KOPT-K1 (cell line): ENCODE measurements around the gene DAZAP2.
A peak's percentile ranks its signal among the peaks of the same experiment; 100 is the strongest.
"Not testable (repeated sequence)": the region's sequence is repeated elsewhere in the genome, so short reads cannot be mapped to it uniquely, and the experiment has no call there.

Experiments
- H3K27ac ChIP-seq: fragments of 200-600 bp; sonication (generic); 2 replicates; pipeline ENCODE4 v1.5.1; 2016; ENCODE audit warnings: antibody characterized with exemption, mild to moderate bottlenecking, low read depth, low read length; ENCODE audit not compliant: poor library complexity, severe bottlenecking
- H3K36me3 ChIP-seq: fragments of 200-600 bp; sonication (generic); 2 replicates; pipeline ENCODE4 v1.5.1; 2017; ENCODE audit warnings: antibody characterized with exemption, mild to moderate bottlenecking, low read length, moderate library complexity; ENCODE audit not compliant: insufficient read depth
- H3K9me3 ChIP-seq: fragments of 200-600 bp; sonication (generic); 2 replicates; pipeline ENCODE4 v1.5.1; 2017; ENCODE audit warnings: antibody characterized with exemption, low read length, mild to moderate bottlenecking; ENCODE audit not compliant: insufficient read depth, poor library complexity, severe bottlenecking

The DAZAP2 gene

DNA sequence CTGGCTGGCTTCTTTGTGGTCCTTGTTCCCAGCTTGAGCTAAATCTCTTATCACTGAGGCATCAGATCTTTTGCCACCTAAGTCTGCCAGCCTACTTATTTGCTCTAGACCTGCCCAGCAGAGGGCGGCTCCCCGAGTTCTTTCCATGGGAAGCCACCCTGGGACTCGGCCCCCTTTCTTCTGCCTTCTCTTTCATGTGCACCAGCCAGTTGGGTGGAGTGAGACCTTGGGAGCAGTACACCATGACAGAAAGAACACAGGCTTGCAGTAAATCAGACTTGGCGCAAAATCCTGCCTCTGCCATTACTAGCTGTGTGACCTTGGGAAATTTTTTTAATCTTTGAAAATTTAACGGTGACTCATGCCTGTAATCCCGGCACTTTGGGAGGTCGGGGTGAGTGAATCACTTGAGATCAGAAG lies 24.1 kb downstream of the DAZAP2 start:
- Histone ChIP-seq H3K36me3 (no peaks in the 10 kb centered on the region), H3K27ac (no peak overlapping the region), H3K9me3 (no peaks in the 10 kb centered on the region)

DNA sequence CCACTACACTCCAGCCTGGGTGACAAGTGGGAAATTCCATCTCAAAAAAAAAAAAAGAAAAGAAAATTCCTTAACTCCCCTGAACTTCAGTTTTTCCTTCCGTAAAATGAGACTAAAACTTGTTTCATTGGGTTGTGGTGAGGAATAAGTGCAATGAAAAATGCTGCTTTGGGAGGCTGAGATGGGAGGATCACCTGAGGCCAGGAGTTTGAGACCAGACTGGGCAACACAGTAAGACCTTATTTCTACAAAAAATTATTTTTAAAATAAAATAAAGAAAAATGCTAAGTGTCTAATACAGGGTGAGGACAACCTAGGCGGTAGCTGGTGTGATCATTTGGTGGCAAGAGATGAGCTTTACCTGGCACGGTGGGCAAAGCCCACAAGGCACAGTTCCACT lies 24.7 kb downstream of the DAZAP2 start:
- no peak overlapping the region for H3K27ac ChIP-seq
- H3K36me3 ChIP-seq: no peaks in the 10 kb centered on the region
- no peaks in the 10 kb centered on the region for H3K9me3 ChIP-seq

DNA sequence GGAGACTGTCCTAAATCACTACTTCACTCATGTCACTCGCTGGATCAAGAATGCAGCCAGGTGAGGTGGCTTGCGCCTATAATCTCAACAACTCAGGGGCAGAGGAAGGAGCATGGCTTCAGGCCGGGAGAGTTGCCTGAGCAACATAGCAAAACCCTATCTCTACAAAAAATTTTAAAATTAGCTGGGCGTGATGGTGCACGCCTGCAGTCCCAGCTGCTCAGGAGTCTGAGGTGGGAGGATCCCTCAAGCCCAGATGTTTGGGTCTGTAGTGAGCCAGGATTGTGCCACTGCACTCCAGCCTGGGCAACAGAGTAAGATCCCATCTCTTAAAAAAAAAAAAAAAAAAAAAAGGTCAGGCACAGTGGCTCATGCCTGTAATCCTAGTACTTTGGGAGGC lies 25.7 kb downstream of the DAZAP2 start:
- Histone ChIP-seq H3K9me3 (no peaks in the 10 kb centered on the region), H3K36me3 (no peaks in the 10 kb centered on the region), H3K27ac (no peak overlapping the region)

DNA sequence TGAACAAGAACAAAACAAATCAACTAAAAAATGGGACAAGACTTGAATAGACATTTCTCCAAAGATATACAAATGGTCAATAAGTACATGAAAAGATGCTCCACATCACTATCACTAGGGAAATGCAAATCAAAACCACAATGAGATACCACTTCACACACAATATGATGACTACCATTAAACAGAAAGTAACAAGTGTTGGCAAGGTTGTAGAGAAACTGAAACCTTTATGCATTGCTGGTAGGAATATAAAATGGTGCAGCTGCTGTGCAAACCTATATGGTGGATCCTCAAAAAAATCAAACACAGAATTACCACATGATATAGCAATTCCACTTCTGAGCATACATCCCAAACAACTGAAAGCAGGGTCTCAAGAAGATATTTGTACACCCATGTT lies 26.4 kb downstream of the DAZAP2 start:
- Histone ChIP-seq H3K27ac (no peak overlapping the region), H3K9me3 (no peaks in the 10 kb centered on the region), H3K36me3 (no peaks in the 10 kb centered on the region)

DNA sequence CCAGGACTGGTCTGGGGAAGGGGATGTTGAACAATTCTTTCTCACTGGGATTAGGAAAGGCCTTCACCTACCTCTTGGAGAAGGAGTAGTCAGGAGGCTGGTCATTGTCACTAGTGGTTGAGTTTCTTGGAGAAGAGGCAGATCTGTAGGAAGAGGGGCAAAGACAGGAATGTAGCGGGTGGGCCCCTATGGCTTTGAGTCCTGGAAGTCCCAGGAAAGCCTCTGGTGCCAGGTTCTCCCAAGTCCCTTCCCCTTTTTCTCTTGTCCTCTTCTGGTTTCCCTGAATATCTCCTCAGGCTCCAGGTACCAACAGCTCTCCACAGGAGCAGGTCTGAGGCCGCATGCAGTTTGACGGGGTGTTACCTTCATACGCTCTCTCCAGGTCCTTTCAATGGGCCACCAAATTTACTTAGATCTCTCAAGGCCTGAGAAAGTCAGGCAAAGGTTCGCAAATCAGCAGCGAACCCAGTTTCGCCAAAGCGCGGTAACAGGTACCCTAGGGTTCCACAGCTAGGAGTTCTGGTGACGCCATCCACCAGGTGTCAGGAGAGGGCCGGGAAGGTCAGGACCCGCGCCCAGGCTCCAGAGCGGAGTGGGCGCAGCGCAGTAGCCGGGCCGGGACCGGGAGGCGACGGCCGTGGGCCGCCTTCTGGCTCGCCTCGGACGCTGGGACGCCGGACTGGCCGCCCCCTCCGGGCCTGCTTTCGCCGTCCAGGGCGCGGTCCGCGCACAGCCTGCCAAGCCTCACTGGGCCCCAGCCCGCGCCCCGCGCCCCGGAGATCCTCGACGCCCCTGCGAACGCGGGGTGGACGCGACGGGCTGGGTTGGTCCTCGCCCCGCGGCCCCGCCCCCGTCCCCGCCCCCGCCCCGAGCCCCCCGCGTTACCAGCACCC lies 30.8 kb downstream of the DAZAP2 start:
- Histone ChIP-seq H3K9me3 (no peaks in the 10 kb centered on the region), H3K27ac (peak overlapping the region; percentile 52), H3K36me3 (no peaks in the 10 kb centered on the region)

DNA sequence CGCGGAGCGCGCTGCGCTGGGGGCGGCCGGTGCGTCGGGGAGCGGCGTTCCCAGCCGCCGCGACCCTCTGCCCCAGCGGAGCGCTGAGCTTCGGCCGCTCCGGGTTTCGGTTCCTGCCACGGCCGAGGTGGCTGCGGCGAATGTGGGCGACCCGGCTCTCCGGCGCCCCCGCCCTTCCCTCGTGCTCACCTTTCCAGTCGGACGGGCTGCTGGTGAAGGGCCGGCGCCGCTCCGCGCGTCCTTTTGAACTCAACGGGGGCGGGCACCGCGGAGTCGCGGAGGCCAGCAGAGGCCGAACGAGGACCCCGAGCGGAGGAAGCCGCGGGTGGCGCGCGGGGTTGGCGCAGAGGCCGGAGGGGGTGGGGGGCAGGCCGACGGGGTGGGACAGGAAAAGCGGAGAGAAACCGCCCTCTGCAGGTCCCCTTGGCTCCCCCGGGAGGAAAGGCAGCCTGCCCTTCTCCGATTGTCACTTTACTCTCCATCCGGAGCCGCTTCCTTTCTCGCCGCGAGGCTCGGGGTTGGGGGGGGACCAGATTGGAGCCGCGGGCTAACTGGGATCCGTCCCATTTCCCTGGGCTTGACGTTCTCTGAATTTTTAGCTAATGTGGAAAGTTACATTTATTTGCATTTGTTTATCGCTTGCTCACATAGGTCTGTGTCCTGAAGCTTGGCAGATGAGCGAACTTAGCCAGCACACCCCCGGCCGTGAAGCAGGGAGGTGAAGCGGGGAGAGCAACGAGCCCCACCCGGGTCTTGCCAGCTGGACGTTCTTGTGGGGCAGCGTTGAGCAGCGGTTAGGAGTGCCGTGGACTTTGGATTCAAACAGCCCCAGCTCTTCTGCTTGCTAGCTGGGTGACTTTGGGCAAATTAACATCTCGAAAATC lies 31.7 kb downstream of the DAZAP2 start, which contains the start of gene SMAGP:
SMAGP (minus strand) TSS at position 349 of the 884 bp plus-strand sequence. CDS start 1,137 bp downstream, outside the sequence.
- Histone ChIP-seq H3K9me3 (no peaks in the 10 kb centered on the region), H3K27ac (peak within 1 kb of the TSS; percentile 52), H3K36me3 (no peaks in the 10 kb centered on the region)

DNA sequence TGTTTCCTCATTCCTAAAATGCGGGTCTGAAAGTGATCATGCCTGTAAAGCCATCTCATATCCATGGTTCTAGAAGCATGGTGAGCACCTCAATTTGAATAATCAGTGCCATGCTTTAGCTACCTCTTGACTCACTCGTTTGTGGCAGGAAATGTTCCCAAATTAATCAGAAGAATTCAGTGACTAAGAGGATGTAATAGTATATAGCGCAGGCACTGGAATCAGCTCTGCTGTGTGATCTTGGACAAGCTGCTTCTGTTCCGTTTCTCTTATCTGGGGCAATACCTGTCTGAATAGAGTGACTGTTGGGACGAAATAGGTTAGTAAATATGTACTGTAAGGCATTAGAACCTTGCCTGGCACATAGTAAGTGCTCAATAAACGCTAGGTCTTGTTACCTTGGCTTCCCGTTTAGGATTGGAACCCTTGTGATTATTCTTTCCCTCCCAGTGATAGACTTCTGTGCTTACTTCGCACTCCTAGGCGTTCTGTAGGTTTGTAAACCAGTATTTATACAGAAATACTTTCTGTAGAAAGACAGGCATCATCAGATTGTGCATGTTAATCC lies 32.4 kb downstream of the DAZAP2 start:
- no peaks in the 10 kb centered on the region for H3K36me3 ChIP-seq
- H3K27ac ChIP-seq: no peak overlapping the region

DNA sequence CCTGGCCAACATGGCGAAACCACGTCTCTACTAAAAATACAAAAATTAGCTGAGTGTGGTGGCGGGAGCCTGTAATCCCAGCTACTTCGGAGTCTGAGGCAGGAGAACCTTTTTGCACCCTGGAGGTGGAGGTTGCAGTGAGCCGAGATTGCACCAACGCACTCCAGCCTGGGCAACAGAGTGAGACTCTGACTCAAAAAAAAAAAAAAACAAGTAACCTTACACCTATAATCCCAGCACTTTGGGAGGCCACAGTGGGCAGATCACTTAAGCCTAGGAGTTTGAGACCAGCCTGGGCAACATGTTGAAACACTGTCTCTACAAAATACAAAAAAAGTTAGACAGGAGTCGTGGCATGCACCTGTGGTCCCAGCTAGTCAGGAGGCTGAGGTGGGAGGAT lies 34.2 kb downstream of the DAZAP2 start:
- not testable (repeated sequence) for H3K36me3 ChIP-seq, H3K27ac ChIP-seq, H3K9me3 ChIP-seq

More for the DNA sequence above, 32.4 kb downstream of the DAZAP2 start:
- no peaks in the 10 kb centered on the region for H3K9me3 ChIP-seq

DNA sequence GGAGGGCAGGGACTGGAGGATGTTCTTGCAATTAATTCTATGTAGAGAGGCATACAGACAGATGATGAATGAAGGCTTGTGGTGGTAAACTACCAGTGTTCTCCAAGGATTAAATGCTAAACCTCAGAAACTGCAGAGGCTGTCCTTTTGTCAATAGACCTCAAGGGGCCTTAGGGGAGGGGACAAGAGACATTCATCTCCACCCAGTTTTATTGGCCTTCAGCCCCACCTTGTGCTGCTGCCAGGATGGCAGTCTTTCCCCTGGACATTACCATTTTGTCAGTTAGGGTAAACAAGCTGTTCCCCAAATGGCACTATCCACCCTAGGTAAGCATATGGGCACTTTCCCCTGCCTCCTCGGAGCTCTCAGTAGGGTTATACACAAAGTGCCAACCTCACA lies 36.5 kb downstream of the DAZAP2 start:
- no peaks in the 10 kb centered on the region for H3K9me3 ChIP-seq
- no peaks in the 10 kb centered on the region for H3K36me3 ChIP-seq

DNA sequence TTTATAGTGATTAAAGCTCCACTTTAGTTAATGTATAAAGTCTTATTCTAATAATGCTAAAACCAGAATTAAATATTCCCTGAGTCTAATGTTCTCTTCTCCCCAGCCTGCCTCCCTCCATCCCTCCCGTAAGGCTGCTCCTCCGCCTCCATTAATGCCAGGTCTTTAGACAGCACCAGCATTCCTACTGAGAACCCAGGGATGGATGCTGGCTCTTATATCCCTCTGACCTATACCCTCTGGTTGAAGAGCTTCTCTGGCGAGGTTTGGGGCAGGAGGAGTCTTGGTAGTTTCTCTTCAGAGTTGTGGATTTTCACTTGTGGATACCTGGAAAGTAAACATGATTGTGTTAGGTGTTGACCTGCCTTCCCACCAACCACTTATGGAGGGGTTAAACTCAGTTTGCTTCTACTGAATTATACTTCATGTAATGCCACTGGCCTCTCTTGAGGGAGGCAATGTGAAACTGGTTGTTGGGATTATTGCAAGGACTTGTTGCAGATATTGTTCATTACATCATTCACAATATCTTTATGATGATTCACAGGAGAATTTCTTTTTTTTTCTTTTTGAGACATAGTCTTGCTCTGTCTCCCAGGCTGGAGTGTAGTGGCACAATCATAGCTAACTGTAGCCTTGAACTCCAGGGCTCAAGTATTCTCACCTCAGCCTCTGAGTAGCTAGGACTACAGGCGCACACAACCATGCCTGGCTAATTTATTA lies 42.7 kb downstream of the DAZAP2 start:
- H3K36me3 ChIP-seq: peaks cover 30% of the 10 kb centered on the region
- H3K27ac ChIP-seq: no peak overlapping the region
- H3K9me3 ChIP-seq: no peaks in the 10 kb centered on the region

More for the DNA sequence above, 36.5 kb downstream of the DAZAP2 start:
- no peak overlapping the region for H3K27ac ChIP-seq

DNA sequence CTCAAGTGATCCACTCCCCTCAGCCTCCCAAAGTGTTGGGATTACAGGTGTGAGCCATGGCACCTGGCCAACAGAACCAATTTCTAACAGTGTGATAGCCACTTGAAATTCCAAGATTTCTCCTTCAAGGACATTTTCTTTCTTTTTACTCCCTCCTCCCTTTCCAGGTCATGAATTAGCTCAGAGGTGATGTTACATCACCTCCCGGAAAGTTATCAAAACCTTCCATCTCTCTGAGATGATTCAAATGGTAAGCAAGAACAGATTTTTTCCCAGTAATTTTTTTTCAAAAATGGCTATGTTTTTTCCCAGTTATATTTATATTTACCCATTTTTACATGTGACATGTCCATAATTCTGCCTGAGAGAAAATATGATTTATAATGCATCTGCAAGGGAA lies 47.2 kb downstream of the DAZAP2 start:
- H3K9me3 ChIP-seq: no peaks in the 10 kb centered on the region
- no peak overlapping the region for H3K27ac ChIP-seq
- peaks cover 60% of the 10 kb centered on the region for H3K36me3 ChIP-seq

DNA sequence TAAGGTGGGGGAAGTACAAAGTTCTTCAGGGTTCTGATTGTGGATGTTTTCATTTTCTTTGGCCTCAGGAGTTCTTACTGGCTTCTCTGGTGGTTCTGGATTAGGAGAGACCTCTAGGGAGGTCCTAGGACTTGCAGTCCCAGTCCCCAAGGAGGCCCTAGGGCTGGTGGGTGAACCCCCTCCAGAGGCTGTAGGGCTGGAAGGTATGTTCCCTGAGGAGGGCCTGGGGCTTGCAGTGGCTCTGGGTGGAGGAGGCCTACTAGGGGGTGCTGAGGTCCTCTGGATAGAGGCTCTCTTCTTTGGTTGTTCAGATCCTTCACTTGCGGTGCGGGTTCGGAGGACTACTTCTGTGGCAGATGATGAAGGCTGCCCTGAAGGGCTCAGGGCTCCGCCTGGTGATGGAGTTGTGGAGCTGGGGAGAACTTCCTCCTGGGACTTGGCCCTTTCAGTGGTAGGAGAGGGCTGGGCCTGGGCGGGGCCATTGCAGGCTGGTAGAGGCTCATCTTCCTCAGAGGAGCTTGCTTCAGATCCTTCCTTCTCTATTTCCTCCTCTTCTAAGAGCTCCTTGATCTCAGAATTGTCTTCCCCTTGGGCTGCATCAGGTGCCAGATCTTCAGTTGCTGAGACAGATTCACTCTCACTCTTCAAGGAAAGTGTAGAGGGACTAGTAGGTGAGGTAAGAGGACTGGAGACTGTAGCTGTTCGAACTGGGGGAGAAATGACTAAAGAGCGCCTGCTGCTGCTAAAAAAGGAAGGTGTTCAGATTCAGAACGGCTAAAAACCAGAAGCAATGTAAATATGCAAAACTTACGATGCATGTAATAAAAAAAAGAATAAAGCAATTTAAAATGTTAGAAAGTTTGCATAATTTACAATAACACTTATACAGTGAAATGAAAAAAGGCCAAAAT lies 53.2 kb downstream of the DAZAP2 start:
- H3K27ac ChIP-seq: not testable (repeated sequence)
- peaks cover 76% of the 10 kb centered on the region for H3K36me3 ChIP-seq

More for the DNA sequence above, 53.2 kb downstream of the DAZAP2 start:
- not testable (repeated sequence) for H3K9me3 ChIP-seq
